GM18498 (cell line): ENCODE measurements around the gene EOLA2.
"Not testable (repeated sequence)": the region's sequence is repeated elsewhere in the genome, so short reads cannot be mapped to it uniquely, and the experiment has no call there.

Experiments used
- ATAC-seq: cut with Tn5 transposase; IDR thresholded peaks from one replicate; pipeline ENCODE4 v1.9.1; 2021; ENCODE audit warnings: mild to moderate bottlenecking, moderate library complexity; ENCODE audit not compliant: unreplicated experiment

The EOLA2 gene

DNA sequence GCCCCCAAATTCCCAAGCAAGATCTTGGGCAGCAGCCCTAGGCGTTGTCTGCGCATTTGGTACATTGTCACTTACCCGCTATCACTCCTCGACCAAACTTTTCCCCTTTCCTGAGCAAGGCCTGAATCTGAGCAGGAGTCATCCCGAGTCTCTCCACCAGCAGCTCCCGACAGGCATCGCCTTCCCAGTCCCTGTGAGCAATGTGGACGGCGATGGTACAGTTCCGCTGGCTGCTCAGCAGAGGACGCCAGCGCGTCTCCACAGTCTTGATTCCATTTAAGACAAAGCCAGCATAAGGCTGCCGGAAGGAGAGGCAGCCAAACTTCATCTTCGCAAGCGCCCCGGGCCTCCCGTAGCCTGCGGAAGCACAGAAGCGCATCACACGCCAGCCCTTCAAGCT, 4.7 kb downstream of the EOLA2 start:
- not testable (repeated sequence) for ATAC-seq

- not testable (repeated sequence) for ATAC-seq
Observed at GRCh38 chrX:149932970-149933369, 5.3 kb downstream of the EOLA2 start.

GRCh38 chrX:149932150-149932549, 6.1 kb downstream of the EOLA2 start:
- not testable (repeated sequence) for ATAC-seq

GRCh38 chrX:149931355-149931754, 6.9 kb downstream of the EOLA2 start:
- ATAC-seq: not testable (repeated sequence)

DNA sequence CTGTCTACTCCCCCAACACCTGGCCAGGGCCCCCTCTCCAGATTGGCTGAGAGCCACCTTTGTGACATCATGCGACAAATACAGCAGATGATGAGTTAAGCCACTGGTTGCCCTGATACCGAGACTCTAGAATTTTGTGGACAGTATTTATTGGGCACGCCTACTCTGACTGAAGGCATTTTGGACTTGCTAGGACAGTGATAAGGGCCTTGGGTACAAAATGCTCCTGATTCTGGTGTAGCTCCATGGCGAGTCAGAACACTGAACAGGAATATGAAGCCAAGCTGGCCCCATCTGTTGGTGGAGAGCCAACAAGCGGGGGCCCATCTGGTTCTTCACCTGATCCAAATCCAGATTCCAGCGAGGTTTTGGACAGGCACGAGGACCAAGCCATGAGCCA, 8.9 kb downstream of the EOLA2 start, which contains the start of gene HSFX4:
TSS of gene HSFX4 (plus strand) at position 174 of the 400 bp plus-strand sequence. CDS start at position 246, 72 bp downstream.
- not testable (repeated sequence) for ATAC-seq

DNA sequence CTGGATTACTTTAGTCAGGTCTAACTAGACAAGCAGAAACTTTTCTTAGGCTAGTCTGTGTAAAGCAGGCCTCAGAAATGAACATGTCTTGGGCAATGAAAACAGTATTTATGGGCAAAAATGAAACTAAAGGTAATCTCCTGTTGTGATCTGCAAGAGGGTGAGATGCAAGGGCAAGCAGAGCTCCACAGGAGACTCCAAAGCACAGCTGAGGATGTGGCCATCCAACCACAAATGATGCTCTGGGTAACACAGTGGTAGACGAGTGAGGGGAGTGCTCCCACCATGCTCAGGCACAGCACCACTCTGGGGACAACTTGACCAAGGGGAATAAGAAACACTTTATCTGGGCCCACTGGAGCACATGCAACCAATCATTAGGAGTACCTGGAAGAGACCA, 9.7 kb downstream of the EOLA2 start:
- not testable (repeated sequence) for ATAC-seq

GRCh38 chrX:149927964-149928258, 10.4 kb downstream of the EOLA2 start:
- ATAC-seq: not testable (repeated sequence)

DNA sequence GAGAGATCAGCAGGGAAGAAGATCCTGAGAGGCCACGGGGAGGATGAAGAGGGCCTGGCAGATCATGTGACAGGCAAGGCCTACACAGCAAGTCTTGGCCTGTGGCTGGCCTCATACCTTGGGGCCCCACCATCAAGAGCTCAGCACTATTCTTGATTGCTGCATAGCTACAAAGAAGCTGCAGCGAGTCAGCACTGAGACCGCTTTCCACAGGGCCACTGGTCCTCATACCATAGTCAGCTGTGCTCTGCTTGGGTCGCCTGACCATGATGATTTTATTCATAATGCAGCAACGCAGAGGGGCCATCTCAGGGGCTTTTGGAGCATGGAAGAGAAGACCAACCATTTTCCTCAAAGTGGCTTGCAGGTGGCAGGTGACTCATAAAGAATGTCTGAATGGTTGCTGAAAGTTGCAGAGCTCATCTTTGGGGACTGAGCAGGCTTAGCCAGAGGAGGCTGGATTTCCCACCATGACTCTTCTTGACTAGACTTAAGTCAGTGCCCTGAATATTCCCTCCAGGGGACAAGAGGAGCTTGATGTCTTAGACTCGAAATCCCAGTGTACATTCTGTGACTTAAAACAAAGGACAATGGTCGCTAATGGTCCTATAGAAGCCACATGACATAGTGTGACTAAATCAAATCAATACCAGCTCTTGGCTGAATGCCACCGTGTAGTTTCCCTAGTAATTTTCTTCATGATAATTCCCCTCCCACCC, 10.9 kb downstream of the EOLA2 start:
- ATAC-seq: not testable (repeated sequence)

DNA sequence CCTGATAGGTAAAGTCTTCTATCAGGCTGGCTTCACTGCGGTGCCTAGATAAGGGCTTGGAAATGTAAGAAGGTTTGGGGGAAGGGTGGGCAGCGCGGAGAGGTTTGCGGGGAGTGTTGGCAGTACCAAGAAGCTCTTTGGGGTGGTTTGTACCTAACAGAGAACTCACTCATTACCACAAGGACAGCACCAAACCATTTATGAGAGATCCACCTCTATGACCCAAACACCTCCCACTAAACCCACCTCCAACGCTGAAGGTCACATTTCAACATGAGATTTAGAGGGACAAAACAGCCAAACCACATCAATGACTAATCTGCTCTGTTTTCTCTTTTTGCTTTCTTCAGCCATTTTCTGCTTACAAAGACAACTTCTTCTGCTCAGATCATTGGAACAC, 13.9 kb downstream of the EOLA2 start:
- ATAC-seq: not testable (repeated sequence)

DNA sequence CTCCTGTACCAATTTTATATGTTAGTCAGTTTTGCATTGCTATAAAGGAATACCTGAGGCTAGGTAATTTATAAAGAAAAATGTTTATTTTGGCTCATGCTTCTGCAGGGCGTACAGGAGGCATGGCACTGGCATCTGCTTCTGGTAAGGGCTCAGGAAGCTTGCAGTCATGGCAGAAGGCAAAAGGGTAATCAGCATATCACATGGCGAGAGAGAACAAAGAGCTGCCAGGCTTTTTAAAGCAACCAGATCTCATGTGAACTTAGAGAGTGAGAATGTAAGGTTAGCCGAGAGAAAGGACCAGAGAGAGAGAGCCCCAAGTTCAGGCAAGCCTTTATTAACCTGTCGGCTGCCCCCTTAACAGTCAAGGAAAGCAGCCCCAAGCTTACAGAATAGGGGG, 14.5 kb downstream of the EOLA2 start:
- ATAC-seq: not testable (repeated sequence)

DNA sequence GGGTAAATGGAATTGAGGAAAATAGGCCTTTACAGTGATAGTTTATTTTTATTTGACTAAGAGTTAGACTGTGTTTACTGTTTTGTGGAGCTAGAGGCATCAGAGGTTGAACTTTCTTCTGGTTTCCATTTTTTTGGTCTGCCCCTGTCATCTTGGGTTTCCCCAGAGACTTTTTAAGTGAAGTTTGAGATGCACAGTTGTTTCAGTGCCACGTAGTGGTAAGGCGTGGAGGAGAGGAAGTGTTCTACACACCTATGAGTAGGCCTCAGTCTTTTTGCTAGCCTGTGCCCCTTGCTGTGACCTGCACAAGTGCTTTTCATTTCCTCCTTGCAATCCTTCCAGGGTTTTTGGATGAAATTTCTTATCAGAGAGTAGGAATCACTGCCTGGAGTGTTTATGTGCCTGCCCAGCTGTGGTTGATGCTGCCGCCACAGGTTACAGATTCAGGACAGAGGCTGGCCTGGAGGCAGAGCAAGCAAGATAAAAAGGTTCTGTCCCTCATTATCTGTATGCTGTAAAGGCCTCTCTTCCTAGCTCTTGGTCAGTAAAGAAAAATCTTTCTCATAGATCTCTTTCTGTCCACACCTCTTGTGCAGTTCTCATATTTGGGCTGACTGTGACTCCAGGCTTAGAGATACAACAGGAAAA, 21.4 kb downstream of the EOLA2 start:
- ATAC-seq: peak; percentile 75

- ATAC-seq: no peak
Observed at GRCh38 chrX:149910178-149910695, 28.1 kb downstream of the EOLA2 start.

DNA sequence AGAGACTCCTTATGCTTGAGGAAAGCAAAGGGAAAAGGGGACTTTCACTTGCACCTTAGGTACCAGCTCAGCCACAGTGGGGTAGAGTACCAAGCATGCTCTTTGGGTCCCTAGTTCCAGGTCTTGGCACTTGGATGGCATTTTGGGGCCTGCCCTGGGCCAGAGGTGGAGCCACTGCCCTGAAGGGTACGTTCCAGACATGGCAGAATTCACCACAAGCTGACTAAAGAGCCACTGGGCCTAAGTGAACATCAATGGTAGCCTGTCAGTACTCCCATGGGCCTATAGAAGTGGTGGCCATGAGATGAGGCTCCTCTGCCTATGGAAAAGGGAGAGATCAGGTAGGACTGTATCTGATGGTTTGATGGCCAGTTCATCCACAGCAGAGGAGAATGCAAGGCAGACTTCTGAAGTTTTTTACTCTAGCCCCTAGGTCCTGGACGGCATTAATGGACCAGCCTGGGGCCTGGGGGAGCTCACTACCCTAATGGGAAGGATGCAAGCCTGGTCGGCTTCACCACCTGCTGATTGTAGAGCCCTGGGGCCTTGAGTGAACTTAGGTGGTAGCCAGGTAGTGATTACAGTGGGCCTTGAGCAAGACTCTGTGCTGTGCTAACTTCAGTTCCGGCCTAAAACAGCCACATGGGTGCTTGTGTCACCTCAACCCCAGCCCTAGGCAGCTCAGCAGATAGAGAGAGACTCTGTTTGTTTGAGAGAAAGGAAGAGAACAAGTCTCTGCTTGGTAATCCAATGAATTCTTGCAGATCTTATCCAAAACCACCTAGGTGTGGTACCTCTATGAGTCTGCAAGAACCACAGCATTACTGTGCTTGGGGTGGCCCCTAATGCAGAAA, 28.7 kb downstream of the EOLA2 start:
- no peak for ATAC-seq

DNA sequence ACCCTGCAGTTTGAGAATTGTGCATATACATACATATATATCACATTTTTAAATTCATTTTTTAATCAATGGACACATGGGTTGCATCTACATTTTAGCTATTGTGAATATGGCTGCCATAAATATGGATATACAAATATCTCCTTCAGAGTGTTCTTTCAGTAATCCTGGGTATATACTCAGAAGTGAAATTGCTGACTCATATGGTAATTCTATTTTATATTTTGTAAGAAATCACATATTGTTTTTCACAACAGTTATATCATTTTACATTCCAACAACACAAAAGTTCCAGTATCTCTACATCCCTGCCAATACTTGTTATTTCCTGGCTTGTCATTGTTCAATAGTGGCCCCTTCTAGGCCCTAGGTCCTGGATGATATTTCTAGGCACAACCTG, 29.6 kb downstream of the EOLA2 start:
- ATAC-seq: no peak

- ATAC-seq: peak; percentile 62
Observed at GRCh38 chrX:149908308-149908707, 30.0 kb downstream of the EOLA2 start.

DNA sequence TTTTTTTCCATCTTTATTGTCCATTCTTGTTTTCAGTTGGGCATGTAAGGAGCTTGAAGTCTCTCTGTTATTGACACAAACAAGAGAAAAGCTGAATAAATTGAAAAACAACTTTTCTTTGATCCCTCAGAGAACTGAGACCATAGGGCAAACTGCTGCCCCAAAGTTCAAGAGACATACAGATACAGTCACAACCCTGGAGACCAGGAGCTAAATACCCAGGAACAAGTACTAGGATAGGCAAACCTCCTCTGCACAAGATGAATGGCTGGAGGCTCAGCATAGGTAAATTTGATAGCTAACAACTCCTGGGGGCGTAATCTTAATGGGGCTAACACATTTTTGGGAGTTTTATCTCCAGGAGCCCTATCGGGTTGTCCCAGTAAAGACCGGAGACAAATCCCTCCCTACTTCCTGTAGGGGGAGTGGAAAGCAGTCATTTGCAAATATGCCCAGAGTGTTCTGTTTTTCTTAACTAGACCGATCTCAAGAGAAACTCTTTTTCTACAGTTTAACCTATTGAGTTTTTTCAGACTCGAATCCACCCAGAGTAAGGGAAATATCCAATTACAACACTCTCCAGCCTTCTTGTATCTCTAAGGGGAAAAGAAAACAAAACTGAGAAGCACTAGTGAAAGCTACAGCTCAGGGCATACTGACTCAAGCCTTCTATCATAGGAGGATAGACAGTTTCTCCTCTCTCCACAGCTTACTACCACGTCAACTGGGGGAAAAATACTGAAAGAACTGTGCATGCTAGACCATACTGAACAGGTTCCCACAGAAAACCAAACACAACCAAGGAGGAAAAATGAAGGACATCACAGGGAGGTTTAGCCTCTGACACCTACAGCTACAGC, 34.2 kb downstream of the EOLA2 start:
- peak; percentile 92 for ATAC-seq

GRCh38 chrX:149898554-149898953, 39.7 kb downstream of the EOLA2 start:
- ATAC-seq: no peak

GRCh38 chrX:149890828-149891227, 47.5 kb downstream of the EOLA2 start:
- ATAC-seq: not testable (repeated sequence)
